Neural cell (in vitro differentiated cells): Measurements from ENCODE around the gene LETM1.

Experiments
- CTCF ChIP-seq: fragments of 450-650 bp; IDR thresholded peaks from 2 replicates; pipeline ENCODE4 v1.5.1; 2014; ENCODE audit warnings: antibody characterized with exemption, mild to moderate bottlenecking, moderate library complexity; ENCODE audit not compliant: poor library complexity, severe bottlenecking
- EP300 ChIP-seq: fragments of 450-650 bp; conservative IDR thresholded peaks from 2 replicates; pipeline ENCODE4 v1.6.1; 2014; ENCODE audit warnings: antibody characterized with exemption, mild to moderate bottlenecking, moderate library complexity; ENCODE audit not compliant: poor library complexity, severe bottlenecking
- POLR2AphosphoS5 ChIP-seq: IDR thresholded peaks from 2 replicates; pipeline ENCODE4 v1.6.1; 2012
- RAD21 ChIP-seq: fragments of 450-650 bp; conservative IDR thresholded peaks from 2 replicates; pipeline ENCODE4 v1.6.1; 2014; ENCODE audit warnings: antibody characterized with exemption, mild to moderate bottlenecking, moderate library complexity
- TAF1 ChIP-seq: IDR thresholded peaks from 2 replicates; pipeline ENCODE4 v1.6.1; 2012; ENCODE audit warnings: low read depth

DNA sequence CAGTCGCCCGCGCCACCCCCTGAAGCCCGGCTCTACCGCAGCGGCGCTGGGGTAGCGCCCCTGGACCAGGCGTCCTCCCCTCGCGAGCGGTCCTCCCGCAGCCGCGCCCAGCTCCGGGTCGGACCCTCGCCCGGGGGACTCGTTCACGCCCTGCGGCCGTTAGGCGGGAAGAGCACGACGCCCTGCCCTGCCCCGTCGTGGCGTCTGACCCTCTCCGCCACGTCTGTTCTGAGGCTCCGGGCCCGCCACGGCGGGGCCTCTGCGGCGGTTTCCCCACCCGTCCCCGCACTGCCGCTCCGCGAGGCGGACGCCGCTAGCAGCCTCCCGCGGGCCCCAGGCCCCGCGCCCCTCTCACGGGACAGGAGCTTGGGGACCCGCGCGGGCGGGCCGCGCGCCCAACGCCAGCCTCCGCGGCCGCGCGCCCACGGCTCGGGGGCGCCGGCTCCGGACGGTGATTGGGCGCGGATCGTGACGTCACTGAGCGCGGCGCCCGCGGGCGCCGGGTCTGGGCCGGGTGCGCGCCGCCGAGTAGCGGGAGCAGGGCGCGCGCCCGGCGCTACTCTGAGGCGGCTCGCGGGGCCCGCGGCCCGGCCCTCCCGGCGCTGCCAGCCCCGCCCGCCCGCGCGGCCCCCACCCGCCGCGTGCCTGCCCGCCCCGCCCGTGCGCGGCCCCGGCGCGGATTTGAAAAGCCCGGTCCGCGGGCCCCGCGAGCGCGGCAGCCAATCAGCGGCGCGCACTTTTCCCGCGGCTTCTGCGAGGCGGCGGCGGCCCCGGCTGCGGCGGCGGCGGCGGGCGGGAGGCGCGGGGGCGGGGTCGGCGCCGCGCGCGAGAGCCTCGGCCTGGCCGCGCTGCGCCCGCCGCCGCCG lies 14.9 kb upstream of the LETM1 start, which contains the start of gene NSD2:
- TF ChIP-seq POLR2AphosphoS5 (peak; percentile 81), CTCF (no peak), EP300 (peak; percentile 66), TAF1 (no peak), RAD21 (no peak)
